ENCODE measurements around the gene YIF1A. TPM values are rescaled to one million over a fixed set of nuclear protein-coding genes. Genes with fewer than 3 reads are reported as not detected.

YIF1A gene
- total and polyA plus RNA-seq, 2 of the 4 experiments (the other 2 are of a cell fraction), result 128 to 207 TPM

DNA sequence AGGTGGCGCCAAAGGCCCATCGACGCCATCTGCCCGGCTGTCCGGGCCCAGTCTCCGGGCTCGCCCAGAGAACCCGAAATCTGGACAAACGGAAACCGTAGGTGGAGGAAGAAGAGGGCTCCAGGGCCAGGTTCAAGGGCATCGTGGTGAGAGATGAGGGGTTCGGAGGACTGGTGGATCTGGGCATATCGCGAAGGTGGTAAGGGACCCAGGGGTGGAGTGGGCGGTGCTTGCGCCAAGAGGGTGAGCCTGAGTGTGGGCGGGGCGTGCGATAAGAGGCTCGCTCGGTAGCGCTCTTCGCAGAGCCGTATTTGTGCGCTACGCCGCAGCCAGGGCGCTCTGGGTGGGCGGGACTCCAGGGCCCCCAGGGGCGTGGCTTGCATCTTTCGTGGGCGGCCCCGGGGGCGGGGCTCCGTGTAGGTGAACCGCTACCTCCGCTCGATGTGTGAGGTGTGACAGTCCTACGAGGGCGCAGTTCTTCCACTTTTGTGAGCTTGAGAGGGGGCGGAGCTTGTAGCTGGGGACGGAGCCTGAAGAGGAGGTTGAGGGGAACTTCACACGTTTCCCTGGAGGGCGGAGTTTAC lies 23.1 kb upstream of the YIF1A start:
- Histone ChIP-seq H4K20me1 (ENCODE audit: insufficient read depth, low read length) (peaks cover 39% of the 10 kb centered on the region), H3K23ac (ENCODE audit: low read depth, low read length) (no peak overlapping the region), H3K27me3 (ENCODE audit: control insufficient read depth, insufficient read depth, low read length) (peaks cover 4% of the 10 kb centered on the region), H3K4me3 (ENCODE audit: insufficient read depth, low read depth, low read length) (peak overlapping the region; percentile 63), H4K8ac (ENCODE audit: low read depth in 2 of 2, low read length in 2 of 2) (peak overlapping the region in 1 of 2 experiments; percentile 65; a peak in 2 of 4 replicates), H2BK120ac (ENCODE audit: low read depth, low read length) (peak overlapping the region; percentile 75), H3K18ac (ENCODE audit: low read depth, low read length) (peak overlapping the region; percentile 67), H2AK9ac (replicated peaks; ENCODE audit: low read depth, low read length, poor library complexity) (peak overlapping the region; percentile 84), H3K4ac (ENCODE audit: low read depth, low read length) (peak overlapping the region; percentile 69), H3K14ac (replicated peaks; ENCODE audit: low read depth, low read length) (peak overlapping the region; percentile 50), H3K9ac (ENCODE audit: low read depth, low read length) (peak overlapping the region; percentile 20), H3K9me1 (ENCODE audit: insufficient read depth, low read length) (no peaks in the 10 kb centered on the region), H4K5ac (ENCODE audit: low read depth, low read length) (0 out of 2 replicates have a peak overlapping the region, but pooled peaks have one; percentile 51), H3K27ac (ENCODE audit: insufficient read depth, low read length) (peak overlapping the region; percentile 48), H3K4me1 (ENCODE audit: control insufficient read depth, insufficient read depth, low read length) (peaks cover 14% of the 10 kb centered on the region), H2BK5ac (ENCODE audit: low read depth, low read length, poor library complexity, severe bottlenecking) (peak overlapping the region; percentile 68), H2BK20ac (ENCODE audit: low read depth, low read length) (peak overlapping the region; percentile 13; the same call in 1 of the 2 replicates), H3K36me3 (ENCODE audit: control insufficient read depth, insufficient read depth, low read length) (no peaks in the 10 kb centered on the region), H2AFZ (replicated peaks; ENCODE audit: low read length, poor library complexity) (peak overlapping the region; percentile 94), H3K4me2 (ENCODE audit: low read depth, low read length) (peak overlapping the region; percentile 92), H3K9me3 (ENCODE audit: control insufficient read depth, insufficient read depth, low read length) (no peaks in the 10 kb centered on the region), H2AK5ac (ENCODE audit: low read depth, low read length) (0 out of 2 replicates have a peak overlapping the region, but pooled peaks have one; percentile 18), H3K79me1 (ENCODE audit: low read depth in 1 of 2, low read length in 2 of 2) (peaks cover 0 to 31% of the 10 kb centered on the region in 2 experiments; a peak in 2 of 4 replicates), H3K56ac (ENCODE audit: extremely low read depth, insufficient read depth, low read length) (no peak overlapping the region), H2BK15ac (ENCODE audit: low read depth, low read length) (peak overlapping the region; percentile 11; the same call in 1 of the 3 replicates), H4K91ac (ENCODE audit: insufficient read depth, low read depth, low read length) (peak overlapping the region; percentile 45; the same call in 1 of the 2 replicates)
- DNase-seq (peak; percentile 89), ATAC-seq (ENCODE audit: low read depth) (peak; percentile 51)
- 0% methylated on average over 14 of the region's 44 CpGs; no CpG with 5 or more reads in 1 of the 2 experiments for WGBS, 2 experiments (ENCODE audit: extremely low coverage in 2 of 2, insufficient read length in 1 of 2)
- no TSS peak for BruUV-seq (replicated peaks)
- TF ChIP-seq FOS (IDR thresholded peaks at IDR 0.05; ENCODE audit: low read depth, low read length), result no peak
- TF ChIP-seq NFE2L2 (IDR thresholded peaks at IDR 0.05; ENCODE audit: low read depth, low read length), result no peak
- TF ChIP-seq RCOR1 (IDR thresholded peaks at IDR 0.05; ENCODE audit: insufficient replicate concordance, low read length), result no peak
- TF ChIP-seq, protein P1, sequence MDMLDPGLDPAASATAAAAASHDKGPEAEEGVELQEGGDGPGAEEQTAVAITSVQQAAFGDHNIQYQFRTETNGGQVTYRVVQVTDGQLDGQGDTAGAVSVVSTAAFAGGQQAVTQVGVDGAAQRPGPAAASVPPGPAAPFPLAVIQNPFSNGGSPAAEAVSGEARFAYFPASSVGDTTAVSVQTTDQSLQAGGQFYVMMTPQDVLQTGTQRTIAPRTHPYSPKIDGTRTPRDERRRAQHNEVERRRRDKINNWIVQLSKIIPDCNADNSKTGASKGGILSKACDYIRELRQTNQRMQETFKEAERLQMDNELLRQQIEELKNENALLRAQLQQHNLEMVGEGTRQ (IDR thresholded peaks at IDR 0.05; ENCODE audit: low read depth, low read length), result peak; percentile 13; the same call in 1 of the 2 replicates
- peak; percentile 11 for TF ChIP-seq MAZ (IDR thresholded peaks at IDR 0.05; ENCODE audit: borderline replicate concordance, low read depth, low read length)
- TF ChIP-seq SMC3 (IDR thresholded peaks at IDR 0.05; ENCODE audit: low read depth, low read length), result peak; percentile 97
- peak; percentile 97 for TF ChIP-seq RAD21 (IDR thresholded peaks at IDR 0.05; ENCODE audit: low read length)
- TF ChIP-seq CHD1 (IDR thresholded peaks at IDR 0.05; ENCODE audit: low read depth, low read length), result peak; percentile 42; the same call in 1 of the 2 replicates
- peak; percentile 46 for TF ChIP-seq POLR2A (IDR thresholded peaks at IDR 0.05; ENCODE audit: low read depth, low read length)
- no peak for TF ChIP-seq MAFK (IDR thresholded peaks at IDR 0.05; ENCODE audit: low read depth, low read length)
- peak; percentile 22; the same call in 1 of the 2 replicates for TF ChIP-seq MXI1 (IDR thresholded peaks at IDR 0.05; ENCODE audit: borderline replicate concordance, low read depth, low read length)
- TF ChIP-seq CEBPB (IDR thresholded peaks at IDR 0.05; ENCODE audit: low read depth, low read length), result no peak
- TF ChIP-seq, protein P2, sequence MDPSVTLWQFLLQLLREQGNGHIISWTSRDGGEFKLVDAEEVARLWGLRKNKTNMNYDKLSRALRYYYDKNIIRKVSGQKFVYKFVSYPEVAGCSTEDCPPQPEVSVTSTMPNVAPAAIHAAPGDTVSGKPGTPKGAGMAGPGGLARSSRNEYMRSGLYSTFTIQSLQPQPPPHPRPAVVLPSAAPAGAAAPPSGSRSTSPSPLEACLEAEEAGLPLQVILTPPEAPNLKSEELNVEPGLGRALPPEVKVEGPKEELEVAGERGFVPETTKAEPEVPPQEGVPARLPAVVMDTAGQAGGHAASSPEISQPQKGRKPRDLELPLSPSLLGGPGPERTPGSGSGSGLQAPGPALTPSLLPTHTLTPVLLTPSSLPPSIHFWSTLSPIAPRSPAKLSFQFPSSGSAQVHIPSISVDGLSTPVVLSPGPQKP (IDR thresholded peaks at IDR 0.05; ENCODE audit: borderline replicate concordance, low read depth, low read length), result no peak
- TF ChIP-seq, protein P3, sequence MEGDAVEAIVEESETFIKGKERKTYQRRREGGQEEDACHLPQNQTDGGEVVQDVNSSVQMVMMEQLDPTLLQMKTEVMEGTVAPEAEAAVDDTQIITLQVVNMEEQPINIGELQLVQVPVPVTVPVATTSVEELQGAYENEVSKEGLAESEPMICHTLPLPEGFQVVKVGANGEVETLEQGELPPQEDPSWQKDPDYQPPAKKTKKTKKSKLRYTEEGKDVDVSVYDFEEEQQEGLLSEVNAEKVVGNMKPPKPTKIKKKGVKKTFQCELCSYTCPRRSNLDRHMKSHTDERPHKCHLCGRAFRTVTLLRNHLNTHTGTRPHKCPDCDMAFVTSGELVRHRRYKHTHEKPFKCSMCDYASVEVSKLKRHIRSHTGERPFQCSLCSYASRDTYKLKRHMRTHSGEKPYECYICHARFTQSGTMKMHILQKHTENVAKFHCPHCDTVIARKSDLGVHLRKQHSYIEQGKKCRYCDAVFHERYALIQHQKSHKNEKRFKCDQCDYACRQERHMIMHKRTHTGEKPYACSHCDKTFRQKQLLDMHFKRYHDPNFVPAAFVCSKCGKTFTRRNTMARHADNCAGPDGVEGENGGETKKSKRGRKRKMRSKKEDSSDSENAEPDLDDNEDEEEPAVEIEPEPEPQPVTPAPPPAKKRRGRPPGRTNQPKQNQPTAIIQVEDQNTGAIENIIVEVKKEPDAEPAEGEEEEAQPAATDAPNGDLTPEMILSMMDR (conservative IDR thresholded peaks at IDR 0.05; ENCODE audit: low read depth, low read length), result peak; percentile 97
- intact Hi-C loops (cut with micrococcal nuclease), result loop anchor here (1.0 kb wide), 3 partner anchors 16 to 74 kb away; partner anchors contain the start of gene RIN1
- CTCF ChIA-PET, result interaction anchor here (0.5 to 2.4 kb wide), 13 partner anchors 10 to 79 kb away, joined by 3 to 17 read pairs (median 5); partner anchors contain the start of genes B4GAT1, BRMS1 and RIN1
- POLR2A ChIA-PET (ENCODE audit: unreplicated experiment), result interaction anchor here (0.6 to 2.9 kb wide), 8 partner anchors 10 to 485 kb away, joined by 3 to 23 read pairs (median 4); partner anchors contain the start of gene RIN1
- dilution Hi-C loops (cut with HindIII; ENCODE audit: low sequenced_read_pairs, unreplicated experiment), result no loop called here
- in situ Hi-C loops (cut with MboI; ENCODE audit: low sequenced_read_pairs), result no loop called here
